GM18505 (cell line): ENCODE data around the gene PPP4R3A.

Source experiments
- ATAC-seq: cut with Tn5 transposase; IDR thresholded peaks from one replicate; pipeline ENCODE4 v1.9.1; 2021; ENCODE audit not compliant: unreplicated experiment
- POLR2A ChIP-seq: IDR thresholded peaks from 4 replicates; pipeline ENCODE4 v1.6.1; 2011; ENCODE audit warnings: borderline replicate concordance; ENCODE audit not compliant: insufficient read depth, insufficient read length; ENCODE audit errors: extremely low read depth

The PPP4R3A gene

GRCh38 chr14:91493169-91493568 lies 16.9 kb downstream of the PPP4R3A start:
- no peak for ATAC-seq
- no peak for TF ChIP-seq POLR2A

- TF ChIP-seq POLR2A = no peak
- no peak for ATAC-seq
These were observed 25.4 kb downstream of the PPP4R3A start for GRCh38 chr14:91484744-91485143.

- TF ChIP-seq POLR2A = no peak
- no peak for ATAC-seq
These were observed 25.9 kb downstream of the PPP4R3A start for GRCh38 chr14:91484186-91484585.

- ATAC-seq = no peak
These were observed 27.7 kb downstream of the PPP4R3A start for GRCh38 chr14:91482263-91483013.

GRCh38 chr14:91477388-91477787 lies 32.7 kb downstream of the PPP4R3A start:
- ATAC-seq = no peak

More at GRCh38 chr14:91482263-91483013, 27.7 kb downstream of the PPP4R3A start:
- TF ChIP-seq POLR2A = no peak

GRCh38 chr14:91473046-91473445 lies 37.1 kb downstream of the PPP4R3A start:
- TF ChIP-seq POLR2A = no peak
- no peak for ATAC-seq

More at GRCh38 chr14:91477388-91477787, 32.7 kb downstream of the PPP4R3A start:
- no peak for TF ChIP-seq POLR2A

- ATAC-seq = no peak
- no peak for TF ChIP-seq POLR2A
These were observed 39.9 kb downstream of the PPP4R3A start for GRCh38 chr14:91470216-91470615.

GRCh38 chr14:91466192-91466591 lies 43.9 kb downstream of the PPP4R3A start:
- ATAC-seq = no peak
- no peak for TF ChIP-seq POLR2A

- ATAC-seq = no peak
- no peak for TF ChIP-seq POLR2A
These were observed 45.4 kb downstream of the PPP4R3A start for GRCh38 chr14:91464615-91465205.

GRCh38 chr14:91458612-91459011 lies 51.5 kb downstream of the PPP4R3A start:
- TF ChIP-seq POLR2A = no peak
- no peak for ATAC-seq

- ATAC-seq = no peak
These were observed 53.8 kb downstream of the PPP4R3A start for GRCh38 chr14:91456283-91456682.

GRCh38 chr14:91454580-91454979 lies 55.5 kb downstream of the PPP4R3A start:
- ATAC-seq = no peak
- TF ChIP-seq POLR2A = no peak

More at GRCh38 chr14:91456283-91456682, 53.8 kb downstream of the PPP4R3A start:
- TF ChIP-seq POLR2A = no peak

- TF ChIP-seq POLR2A = no peak
- ATAC-seq = no peak
These were observed 56.0 kb downstream of the PPP4R3A start for GRCh38 chr14:91454155-91454554.

- no peak for TF ChIP-seq POLR2A
- no peak for ATAC-seq
These were observed 56.4 kb downstream of the PPP4R3A start for GRCh38 chr14:91453744-91454143.
